ENCODE measurements around the gene URGCP.
"Not testable (repeated sequence)": the region's sequence is repeated elsewhere in the genome, so short reads cannot be mapped to it uniquely, and the experiment has no call there.

The URGCP gene

DNA sequence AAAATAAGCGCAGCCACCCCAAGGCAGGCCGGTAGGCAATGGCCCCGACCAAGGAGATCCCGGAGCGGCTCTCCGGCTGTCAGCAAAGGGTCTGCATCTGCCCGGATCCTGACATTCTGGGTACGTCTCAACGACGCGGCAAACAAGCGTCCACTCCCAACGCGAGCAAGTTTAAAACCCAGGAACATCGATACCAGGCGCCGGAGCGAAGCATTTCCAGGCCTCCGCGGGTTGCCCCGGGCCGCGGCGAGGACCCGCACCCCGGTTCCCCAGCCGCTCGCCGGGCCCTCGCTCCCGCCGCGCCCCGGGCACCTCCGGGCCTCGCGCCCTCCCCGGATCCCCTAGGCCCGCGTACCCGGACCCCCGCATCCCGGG is 453 bp downstream of the URGCP start:
- DNase-seq: peak in 1 of 2 experiments; percentile 21

DNA sequence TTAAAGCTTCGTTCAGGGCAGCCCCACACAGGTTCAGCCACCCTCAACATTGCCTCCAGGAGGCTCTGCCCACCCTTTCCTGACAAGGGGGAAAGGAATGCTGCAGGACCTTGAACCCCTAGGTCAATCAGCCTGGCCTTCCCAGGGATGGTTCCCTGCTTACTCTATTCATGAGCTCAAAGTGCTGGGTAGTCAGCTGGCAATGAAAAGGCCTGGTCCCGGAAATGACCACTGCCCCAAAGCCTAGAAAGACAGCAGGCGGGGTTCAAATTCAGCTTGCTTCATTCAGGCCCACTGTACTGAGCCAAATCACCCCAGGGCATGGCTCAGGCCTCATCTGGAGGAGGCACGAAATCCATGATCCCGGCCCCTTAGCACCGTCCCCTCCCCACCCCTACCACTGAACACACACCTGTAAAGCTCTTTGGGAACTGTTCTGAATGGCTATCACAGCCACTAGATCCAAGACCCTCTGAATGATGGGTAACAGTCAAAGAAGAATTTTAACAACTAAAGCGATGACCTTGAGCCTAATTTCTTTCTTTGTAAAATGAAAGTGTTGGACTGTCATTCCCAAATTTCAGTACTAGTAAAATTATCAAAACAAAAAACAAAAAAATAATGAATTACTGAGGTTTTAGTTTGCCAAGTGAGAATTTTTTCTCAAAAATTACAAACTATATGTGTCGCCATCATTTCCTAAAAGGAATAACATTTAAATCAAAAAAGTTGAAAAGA is 1.0 kb downstream of the URGCP start:
- DNase-seq: peak in 1 of 2 experiments; percentile 22

DNA sequence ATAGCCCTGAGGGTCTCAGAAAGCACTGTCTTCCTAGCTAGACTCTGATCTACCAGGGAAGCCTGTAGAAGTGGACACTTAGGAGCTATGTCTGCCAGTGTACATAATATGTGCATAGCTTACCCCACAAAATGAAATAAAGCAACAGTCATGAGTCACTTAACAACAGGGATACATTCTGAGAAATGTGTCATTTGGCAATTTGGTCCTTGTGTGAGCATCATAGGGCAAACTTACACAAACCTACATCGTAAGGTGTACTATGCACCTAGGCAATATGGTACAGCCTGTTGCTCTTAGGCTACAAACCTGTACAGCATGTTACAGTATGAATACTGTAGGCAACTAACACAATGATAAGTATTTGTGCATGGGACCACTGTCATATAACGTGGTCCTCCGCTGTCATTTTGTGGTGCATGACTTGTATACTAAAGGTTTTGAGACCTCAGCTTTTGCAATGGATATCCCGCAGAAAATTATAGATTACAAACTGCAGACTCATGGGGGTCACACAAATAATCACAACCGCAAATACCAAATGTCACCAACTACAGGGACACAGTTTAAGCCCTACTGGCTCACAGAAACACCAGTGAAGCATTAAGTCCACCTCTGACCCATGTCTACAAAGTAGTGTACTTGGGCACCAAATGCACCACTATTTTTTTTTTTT is 1.7 kb downstream of the URGCP start:
- no peak for DNase-seq

DNA sequence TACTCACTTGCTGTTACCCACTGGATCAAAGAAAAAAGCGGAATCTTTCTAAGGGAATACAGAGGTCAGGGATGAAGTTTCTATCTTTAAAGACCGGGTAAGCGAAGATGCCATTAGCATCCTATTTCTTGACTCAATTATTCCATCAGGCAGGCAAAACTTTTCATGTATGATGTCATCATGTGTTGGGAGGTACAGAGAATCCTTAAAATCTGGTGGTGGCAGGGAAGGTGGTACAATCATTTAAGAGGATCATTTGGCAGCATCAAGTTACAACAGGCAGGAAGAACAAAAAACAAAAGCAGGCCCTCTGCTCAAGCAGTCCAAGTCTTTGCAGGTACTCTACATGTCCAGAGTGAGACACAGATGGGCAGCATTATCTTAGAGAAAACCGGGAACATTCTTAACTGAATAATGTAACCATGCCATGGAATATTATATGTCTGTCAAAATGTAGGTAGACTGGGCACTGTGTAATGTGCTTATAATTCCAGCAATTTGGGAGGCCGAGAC is 3.8 kb downstream of the URGCP start:
- DNase-seq: no peak

DNA sequence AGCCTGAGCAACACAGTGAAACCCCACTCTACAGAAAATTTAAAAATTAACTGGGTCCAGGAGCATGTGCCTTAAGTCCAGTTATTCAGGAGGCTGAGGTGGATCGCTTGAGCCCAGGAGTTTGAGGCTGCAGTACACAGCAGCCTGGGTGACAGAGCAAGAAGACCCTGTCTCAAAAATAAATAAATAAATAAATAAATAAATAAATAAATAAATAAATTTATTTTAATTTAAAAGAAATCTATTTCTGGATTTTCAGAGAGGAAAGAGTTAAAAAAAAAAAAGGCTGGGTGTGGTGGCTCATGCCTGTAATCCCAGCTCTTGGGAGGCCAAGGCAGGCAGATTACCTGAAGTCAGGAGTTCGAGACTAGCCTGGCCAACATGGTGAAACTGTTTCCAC is 7.8 kb downstream of the URGCP start:
- DNase-seq: not testable (repeated sequence)

DNA sequence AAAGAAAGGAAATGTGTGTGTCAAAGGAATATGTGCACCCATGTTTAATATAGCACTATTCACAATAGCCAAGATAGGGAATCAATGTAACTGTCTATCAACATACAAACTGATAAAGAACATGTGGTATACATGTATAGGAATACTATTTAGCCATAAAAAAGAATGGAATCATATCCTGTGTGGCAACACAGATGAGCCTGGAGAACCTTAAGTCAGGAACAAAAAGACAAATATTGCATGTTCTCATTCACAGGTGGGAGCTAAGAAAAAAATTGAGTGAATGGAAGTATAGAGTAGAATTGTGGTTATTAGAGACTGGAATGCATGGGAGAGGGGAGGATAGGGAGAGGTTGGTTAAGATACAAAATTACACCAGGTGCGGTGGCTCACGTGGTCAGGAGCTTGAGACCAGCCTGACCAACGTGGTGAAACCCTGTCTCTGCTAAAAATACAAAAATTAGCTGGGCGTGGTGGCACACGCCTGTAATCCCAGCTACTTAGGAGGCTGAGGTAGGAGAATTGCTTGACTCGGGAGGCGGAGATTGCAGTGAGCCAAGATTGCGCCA is 10.5 kb downstream of the URGCP start:
- DNase-seq: no peak

DNA sequence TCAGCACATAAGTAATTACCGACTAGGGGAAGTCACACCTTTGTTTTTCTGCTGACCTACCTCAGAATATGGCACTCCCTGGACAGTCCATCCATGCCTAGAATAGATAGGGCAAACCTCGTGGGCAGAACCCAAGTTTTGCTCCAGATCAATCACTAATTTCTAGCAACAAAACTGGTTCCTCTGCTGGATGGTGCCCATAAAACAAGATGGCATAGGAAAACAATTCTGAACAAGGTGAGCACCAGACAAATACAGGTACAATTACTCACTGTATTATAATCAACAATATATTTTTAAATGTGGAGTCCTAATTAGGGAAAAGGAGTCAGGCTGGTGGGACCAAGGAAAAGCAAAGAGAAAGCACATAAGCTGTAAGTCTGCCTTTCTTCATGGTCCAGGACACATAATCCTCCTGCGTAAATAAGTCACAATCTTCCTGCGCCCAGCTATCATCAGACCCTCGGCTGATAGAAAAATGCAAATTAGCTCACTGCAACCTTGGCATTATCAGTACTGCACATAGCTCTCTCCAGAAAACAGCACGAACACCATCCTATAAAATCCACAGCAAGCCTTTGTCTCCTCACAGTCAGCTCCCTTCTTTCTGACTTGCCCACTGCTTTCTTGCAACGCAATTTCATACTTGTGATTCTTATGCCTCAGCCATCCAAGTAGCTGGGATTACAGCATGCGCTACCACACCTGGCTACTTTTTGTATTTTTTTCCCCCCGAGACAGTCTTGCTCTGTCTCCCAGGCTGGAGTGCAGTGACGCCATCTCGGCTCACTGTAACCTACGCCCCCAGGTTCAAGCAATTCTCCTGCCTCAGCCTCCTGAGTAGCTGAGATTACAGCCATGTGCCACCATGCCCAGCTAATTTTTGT is 15.1 kb downstream of the URGCP start:
- no peak for DNase-seq

DNA sequence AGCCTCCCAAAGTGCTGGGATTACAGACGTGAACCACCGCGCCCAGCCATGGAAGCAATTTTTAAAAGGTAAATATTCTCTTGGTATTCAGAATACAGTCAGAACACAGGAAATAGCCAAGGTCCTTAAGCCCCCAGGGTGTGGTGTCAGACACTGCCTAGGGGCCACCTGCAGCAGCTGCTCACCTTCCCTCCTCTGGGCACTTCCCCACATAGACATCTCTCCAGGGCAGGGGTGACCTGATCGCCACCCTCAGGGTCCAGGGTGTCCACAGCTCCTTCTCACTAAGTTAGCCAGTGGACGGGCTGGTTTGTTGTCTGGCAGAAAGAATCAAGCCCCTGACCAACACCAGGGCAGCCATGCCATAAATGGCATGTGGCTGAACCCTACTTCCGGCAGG is 15.9 kb downstream of the URGCP start:
- no peak for DNase-seq

DNA sequence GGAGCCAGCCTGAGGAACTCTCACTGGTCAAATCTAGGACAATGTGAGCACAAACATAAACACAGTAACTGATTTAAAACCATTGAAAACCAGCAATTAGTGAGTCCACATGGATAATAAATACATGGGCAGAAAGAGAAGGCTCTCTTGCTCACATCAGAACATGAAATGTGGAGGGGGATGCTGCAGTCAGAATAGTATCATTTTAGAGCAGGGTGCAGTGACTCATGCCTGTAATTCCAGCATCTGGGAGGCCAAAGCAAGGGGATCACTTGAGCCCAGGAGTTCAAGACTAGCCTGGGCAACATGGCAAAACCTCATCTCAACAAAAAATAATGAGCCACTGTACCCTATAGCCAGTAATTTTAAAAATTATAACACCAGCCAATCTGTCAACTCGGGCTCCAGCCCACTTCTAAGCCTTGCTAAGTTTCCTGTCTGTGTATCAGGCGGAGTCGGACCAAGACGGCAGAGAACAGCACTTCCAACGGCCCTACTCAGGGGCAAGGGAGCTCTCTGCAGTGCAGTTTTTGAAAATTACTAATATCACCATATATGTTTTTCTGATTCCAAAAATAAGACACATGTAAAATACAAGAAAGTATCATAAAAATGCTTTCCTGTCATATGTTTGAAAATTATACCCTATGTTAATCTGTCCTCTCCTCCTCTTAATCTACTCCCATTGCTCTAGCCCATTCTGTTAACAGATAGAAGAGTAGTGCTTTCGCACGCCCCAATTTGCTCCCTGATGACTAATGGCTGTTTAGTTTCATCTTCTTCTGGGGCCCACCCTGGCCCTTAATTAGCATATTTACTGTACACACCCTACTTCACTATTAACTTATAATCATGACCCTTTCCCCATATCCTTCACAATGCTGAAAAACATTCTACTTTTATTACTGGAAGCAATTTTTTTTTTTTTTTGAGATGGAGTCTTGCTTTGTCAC is 17.1 kb downstream of the URGCP start:
- DNase-seq: no peak

DNA sequence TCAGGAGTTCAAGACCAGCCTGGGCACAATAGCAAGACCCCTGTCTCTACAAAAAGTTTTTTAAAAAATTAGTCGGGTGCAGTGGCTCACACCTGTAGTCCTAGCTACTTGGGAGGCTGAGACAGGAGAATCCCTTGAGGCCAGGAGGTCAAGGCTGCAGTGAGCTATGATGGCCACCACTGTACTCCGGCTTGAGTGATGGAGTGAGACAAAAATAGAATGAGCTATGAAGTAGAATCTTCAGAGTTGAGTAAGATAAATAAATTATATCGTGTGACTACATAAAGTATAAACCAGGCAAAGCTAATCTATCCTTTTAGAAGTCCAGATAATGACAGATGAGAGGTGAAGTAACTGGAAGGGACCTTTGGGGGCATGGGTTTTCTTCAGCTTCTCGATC is 21.8 kb downstream of the URGCP start:
- no peak for DNase-seq

DNA sequence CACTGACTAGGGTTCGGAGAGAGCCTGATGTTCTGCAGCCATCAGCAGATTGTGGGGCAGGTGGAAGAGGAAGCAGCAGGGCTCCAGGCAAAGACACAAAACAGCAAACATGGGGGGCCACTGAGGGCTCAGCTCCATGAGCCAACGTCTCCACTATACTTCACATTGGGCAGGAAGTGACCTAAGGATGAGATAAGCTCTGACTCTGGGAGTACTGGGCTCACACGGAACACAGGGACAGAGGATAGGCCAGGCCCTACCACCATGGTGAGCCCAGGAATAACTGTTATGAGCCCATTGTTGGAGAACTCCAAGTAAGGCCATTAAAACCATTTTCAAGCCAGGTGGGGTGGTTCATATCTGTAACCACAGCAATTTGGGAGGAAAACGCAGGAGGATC is 22.2 kb downstream of the URGCP start:
- DNase-seq: no peak

DNA sequence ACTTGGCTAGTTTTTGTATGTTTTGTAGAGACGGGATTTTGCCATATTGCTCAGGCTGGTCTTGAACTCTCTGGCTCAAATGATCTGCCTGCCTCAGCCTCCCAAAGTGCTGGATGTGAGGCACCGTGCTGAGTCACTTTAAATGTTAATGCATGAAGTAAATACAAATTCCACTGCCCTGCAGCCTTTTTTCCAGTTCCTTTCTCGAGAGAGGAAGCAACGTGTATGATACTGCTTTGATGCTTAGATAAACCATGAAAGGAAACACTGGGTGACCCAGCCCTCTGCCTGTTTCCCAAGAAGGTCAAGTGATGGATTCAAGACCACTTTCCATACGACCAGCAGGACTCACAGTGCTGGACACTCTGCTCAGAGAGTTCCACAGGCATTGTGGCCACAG is 25.8 kb downstream of the URGCP start:
- no peak for DNase-seq

DNA sequence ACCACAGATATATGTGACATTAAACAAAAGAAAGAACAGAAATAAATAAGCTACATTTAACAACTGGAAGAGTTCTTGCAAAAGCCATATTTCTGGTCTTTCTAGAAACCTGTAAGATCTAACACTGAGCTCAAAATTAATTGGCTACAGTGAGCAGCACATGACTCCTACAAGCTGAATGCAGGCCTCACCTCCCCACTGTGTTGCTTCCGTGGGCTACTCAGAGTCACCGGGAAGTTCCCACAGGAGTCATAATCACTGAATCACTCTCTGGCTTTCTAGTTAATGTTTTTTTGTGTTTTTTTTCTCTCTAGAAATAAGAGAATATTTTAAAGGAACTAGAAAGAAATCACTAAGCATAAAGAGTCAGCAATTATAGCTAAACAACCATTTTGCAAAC is 26.9 kb downstream of the URGCP start:
- no peak for DNase-seq

DNA sequence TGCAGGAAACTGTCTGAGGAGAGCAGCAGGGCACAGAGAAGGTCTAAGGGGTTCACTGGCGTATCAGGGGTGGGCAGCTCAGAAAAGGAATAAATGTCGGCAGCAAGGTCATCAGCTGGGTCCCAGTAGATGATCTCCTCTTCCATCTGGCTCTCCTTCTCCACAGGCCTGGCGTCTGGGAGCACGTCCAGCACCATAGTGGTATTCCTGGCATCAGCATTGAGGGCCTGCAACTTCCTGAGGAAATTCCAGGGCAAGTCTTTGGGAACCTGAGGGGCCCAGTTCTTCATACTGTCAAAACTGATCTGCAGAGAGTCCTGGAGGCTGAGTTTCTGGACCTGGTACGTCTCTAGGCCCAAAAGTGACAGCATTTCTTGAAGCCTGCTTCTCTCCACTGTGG is 27.5 kb downstream of the URGCP start:
- no peak for DNase-seq

DNA sequence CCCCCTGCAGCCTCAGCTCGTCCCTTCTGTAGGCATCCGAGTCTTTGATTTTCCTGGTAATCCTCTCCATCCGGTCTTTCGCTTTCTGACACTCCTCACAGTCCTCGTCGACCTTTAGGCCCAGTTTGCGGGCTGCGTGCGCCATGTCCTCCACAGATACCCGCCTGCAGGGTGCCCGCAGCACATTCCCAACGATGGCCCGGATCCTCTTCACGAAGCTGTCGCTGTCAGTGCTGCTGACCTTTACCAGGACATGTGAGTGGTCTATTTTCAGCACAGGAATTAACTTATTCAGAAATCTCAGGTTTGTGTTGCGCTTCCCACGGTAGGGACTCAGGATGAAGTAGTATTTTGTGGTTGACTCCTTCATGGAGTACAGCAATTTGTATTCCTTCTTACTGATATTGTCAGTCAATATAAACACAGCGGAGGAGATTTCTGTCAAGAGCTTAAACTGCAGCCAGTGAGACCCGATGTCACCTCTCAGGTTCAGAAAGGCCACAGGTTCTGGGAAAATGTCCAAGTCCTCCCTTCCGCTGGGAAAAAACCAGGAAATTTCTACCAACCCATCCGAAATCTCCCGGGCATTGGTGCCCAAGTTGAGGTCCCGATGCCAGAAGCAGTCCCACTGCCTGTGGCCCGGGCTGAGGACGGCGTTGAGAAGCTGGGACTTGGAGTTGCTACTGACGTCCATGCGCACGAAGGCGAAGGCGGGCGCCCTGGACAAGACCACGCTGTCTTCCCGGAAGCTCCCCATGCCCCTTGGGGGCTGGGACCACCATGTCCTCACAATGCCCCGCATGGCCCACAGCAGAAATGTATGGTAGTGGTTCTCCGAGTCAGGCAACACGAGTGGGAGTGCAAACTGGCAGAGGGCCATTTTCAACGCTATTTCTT is 28.2 kb downstream of the URGCP start:
- no peak for DNase-seq

DNA sequence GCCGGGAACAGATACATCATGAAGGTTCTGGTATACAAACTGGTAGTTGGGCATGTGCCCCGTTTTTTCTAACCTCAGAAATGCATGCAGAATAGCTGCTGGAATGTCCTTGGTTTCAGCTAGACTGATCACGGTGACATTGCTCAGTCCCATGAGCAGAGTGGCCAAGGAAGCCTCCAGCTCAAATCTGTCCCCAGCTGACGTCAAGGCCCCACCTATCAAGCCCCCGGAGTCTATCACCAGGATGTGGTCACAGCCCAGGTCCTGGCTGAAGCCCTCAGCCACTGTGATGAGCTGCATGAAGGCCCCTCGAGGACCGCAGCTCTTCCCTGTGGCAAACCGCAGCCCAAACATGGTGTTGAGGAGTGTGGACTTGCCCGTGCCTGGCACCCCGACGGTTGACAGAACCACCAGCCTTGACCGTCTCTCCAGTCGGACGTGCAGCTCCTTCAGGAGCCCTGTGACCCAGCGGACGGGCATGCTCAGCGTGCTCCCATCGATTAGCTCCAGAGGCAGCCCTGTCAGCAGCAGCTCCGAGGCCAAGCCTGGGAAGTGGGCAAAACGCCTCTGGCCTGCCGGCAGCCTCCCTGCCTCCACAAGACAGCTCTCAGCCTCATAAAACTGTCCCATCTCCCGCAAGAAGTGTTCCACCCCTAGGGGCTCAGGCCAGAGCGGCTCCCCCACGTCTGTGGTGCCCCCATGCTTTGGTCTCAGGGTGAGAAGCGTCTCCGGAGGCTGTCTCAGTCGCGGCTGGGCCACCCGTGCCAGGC is 29.2 kb downstream of the URGCP start:
- no peak for DNase-seq

DNA sequence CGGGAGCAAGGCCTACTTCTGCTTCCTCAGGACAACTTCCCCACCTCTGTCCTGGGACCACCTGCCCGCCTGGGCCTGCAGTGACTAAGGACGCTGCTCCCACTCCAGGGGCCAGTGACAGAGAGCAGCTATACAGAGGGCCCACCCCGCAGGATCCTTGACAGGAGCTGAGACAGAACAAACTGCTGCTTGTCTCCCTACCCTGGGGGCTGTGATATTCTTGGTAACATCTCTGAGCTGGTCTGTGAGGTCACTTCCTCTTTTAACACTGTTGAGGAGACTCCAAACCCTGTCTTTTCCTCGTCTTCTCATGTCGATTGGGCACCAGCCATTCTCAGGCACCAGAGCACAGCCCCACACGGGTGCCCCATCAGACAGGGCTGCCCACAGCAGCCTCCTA is 30.2 kb downstream of the URGCP start:
- DNase-seq: no peak

DNA sequence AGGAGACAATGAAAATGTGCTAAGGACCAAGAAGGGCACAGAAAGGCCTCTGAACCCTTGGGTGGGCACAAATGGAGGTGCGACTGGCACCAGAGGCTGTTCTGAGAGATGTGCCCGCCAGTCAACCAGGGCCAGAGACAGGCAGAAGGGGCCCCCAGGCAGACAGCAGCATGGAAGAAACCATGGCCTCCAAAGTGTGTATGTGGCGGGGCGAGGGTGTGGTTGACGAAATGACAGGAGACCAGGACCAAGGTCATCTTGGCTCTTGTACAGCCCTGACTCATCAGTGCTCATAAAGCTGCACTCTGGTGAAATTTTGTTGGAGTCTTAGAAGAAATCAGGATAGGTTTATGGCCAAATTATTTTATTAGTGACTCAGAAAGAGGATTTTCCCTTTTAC is 33.1 kb downstream of the URGCP start:
- DNase-seq: no peak

DNA sequence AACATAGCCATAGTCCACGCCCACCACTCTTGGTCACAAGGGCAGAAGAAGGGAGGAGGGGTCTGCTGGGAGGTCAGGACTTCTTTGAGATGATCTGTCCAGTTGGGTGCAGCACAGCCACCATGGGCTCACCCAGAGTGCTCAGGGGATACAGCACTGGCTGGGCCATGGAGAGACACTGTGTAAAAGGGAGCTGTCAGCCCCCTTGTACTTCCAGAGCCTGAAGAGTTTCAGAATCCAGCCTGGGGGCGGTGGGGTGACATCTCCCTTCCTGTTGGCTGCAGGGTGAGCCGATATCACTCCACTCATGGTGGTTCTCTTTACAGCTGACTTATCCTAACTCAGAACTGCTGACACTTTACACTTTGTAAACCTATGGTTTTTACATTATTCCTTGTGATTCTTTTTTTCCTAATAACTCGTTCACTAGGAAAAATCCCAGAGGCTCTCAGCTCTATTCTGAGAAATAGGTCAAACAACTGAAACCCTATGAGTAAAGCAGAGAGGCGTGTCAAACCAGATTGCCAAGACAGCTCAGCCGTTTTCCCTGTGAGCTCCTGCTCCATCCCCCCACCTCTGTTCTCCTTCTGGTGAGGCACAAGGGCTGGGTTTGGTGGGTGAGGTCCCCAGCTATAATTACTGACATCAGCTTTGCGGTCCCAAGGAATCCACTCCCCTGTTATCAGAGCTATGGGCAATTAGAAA is 33.8 kb downstream of the URGCP start:
- DNase-seq: no peak

DNA sequence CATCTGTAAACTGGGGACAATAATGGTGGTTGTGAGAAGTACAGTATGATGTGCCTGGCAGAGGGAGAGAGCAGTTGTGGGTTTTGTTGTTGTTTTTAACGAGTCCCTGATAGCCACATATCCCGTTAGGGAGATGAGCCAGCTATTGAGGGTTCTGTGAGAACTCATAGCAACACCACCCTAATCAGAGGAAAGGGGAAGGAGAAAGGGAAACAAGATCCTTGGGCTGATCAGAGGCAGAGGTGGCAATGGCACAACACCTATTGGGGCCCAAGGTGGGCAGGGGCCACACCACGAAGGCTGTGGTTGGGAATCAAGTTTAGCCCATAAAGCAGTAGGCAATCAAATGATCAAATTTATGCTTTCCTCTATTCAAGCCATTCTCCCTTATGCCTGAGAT is 35.3 kb downstream of the URGCP start:
- DNase-seq: no peak

All from SHP77 (cell line).